Nephron (organoid): ENCODE results near the gene HSDL2.

ENCODE experiments used
- H3K27ac Mint-ChIP-seq, 3 experiments: 2 replicates each; pipeline ENCODE4 v1.8.0; 2020; ENCODE audit warnings: mixed read lengths in 3 of 3, mild to moderate bottlenecking in 2 of 3, moderate library complexity in 1 of 3
- H3K27me3 Mint-ChIP-seq: 2 replicates; pipeline ENCODE4 v1.8.0; 2021; ENCODE audit warnings: low read depth, mild to moderate bottlenecking, moderate library complexity, mixed read lengths
- H3K36me3 Mint-ChIP-seq: 2 replicates; pipeline ENCODE4 v1.8.0; 2020; ENCODE audit warnings: low read depth, mixed read lengths
- H3K4me1 Mint-ChIP-seq: 2 replicates; pipeline ENCODE4 v1.8.0; 2020; ENCODE audit warnings: mixed read lengths
- H3K4me3 Mint-ChIP-seq, 3 experiments: 2 replicates each; pipeline ENCODE4 v1.8.0; 2020; ENCODE audit warnings: mild to moderate bottlenecking in 3 of 3, mixed read lengths in 3 of 3, moderate library complexity in 2 of 3
- H3K9me3 Mint-ChIP-seq: 2 replicates; pipeline ENCODE4 v1.8.0; 2020; ENCODE audit warnings: mixed read lengths
- CTCF ChIP-seq, 3 experiments: fragments of 200-600 bp; sonication (generic); IDR thresholded peaks; one replicate each; pipeline ENCODE4 v1.5.0; 2021; ENCODE audit warnings: antibody characterized with exemption in 3 of 3; ENCODE audit not compliant: unreplicated experiment in 3 of 3

HSDL2 gene

DNA sequence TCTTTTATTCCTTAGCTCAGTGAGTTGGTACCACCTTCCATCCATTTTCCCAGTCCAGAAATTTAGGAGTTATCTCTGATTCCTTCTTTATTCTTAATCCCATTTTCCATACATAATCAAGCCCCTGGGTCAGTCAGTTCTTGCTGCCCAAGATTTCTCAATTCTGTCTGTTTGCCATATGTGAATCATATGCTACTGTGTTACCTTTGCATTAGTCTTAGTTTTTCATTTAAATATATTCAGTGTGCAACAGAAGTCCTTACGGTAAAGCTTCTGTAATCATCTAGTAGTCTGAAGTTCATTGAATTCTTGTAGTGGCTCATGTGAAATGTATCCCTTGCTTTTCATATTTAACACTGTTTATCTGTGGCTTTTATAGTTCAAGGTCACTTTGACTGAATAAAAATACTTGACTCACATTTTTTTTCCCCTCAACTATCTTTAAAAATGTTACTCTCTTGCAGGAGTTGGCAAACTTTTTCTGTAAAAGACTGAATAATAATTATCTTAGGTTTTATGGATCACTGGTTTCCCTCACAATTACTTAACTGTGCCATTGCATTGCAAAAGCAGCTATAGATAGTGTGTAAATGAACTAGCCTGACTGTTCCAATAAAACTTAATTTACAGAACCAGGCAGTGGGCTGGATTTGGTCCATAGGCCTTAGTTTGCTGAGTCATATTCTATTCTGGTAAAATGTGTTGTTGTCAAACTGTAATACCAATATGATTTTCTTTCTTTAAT lies 113.7 kb downstream of the HSDL2 start:
- H3K27me3 Mint-ChIP-seq = no peaks in the 10 kb centered on the region
- no peak for TF ChIP-seq CTCF (IDR thresholded peaks at IDR 0.05; ENCODE audit: unreplicated experiment in 3 of 3)
- peaks cover 46% of the 10 kb centered on the region for H3K9me3 Mint-ChIP-seq
- H3K27ac Mint-ChIP-seq = peak overlapping the region; percentile 25 to 95 (median 48)
- H3K4me1 Mint-ChIP-seq = peaks cover 18% of the 10 kb centered on the region
- peaks cover 74% of the 10 kb centered on the region for H3K36me3 Mint-ChIP-seq
- H3K4me3 Mint-ChIP-seq = peak overlapping the region in 1 of 3 experiments; percentile 30

- Mint-ChIP-seq H3K4me1 (peaks cover 12% of the 10 kb centered on the region), H3K36me3 (peaks cover 80% of the 10 kb centered on the region), H3K27me3 (no peaks in the 10 kb centered on the region), H3K9me3 (peaks cover 50% of the 10 kb centered on the region), H3K27ac (peak overlapping the region in 1 of 3 experiments; percentile 95), H3K4me3 (no peak overlapping the region)
- TF ChIP-seq CTCF (IDR thresholded peaks at IDR 0.05; ENCODE audit: unreplicated experiment in 3 of 3) = no peak
Observed at GRCh38 chr9:112494153-112494552, 114.2 kb downstream of the HSDL2 start.

DNA sequence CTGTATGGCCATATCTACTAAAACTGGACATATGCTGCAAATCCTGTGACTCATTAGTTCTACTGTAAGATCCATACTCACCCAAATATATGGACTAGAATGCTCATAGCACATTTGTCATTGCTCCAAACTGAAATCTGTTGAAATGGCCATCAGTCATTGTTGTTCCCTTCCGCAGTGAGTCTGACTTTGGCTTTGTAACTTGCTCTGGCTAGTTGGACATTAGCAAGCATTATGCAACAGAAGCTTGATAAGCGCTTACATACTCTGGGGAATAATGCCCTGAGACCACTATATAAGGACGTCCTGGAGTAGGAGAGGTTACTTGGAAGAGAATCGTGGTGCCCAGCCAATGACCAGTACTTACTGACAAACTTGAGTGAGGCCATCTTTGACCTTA lies 115.7 kb downstream of the HSDL2 start:
- Mint-ChIP-seq H3K36me3 (peaks cover 79% of the 10 kb centered on the region), H3K9me3 (peaks cover 50% of the 10 kb centered on the region), H3K4me3 (no peak overlapping the region), H3K4me1 (peaks cover under 1% of the 10 kb centered on the region), H3K27ac (no peak overlapping the region), H3K27me3 (no peaks in the 10 kb centered on the region)
- TF ChIP-seq CTCF (IDR thresholded peaks at IDR 0.05; ENCODE audit: unreplicated experiment in 3 of 3) = no peak

- no peak for TF ChIP-seq CTCF (IDR thresholded peaks at IDR 0.05; ENCODE audit: unreplicated experiment in 3 of 3)
- no peaks in the 10 kb centered on the region for H3K27me3 Mint-ChIP-seq
- H3K27ac Mint-ChIP-seq = no peak overlapping the region
- peaks cover 80% of the 10 kb centered on the region for H3K36me3 Mint-ChIP-seq
- H3K4me3 Mint-ChIP-seq = no peak overlapping the region
- H3K9me3 Mint-ChIP-seq = peaks cover 50% of the 10 kb centered on the region
- H3K4me1 Mint-ChIP-seq = no peaks in the 10 kb centered on the region
Observed at GRCh38 chr9:112496074-112496722, 116.3 kb downstream of the HSDL2 start.

GRCh38 chr9:112500842-112501241 lies 120.9 kb downstream of the HSDL2 start:
- TF ChIP-seq CTCF (IDR thresholded peaks at IDR 0.05; ENCODE audit: unreplicated experiment in 3 of 3) = no peak
- H3K9me3 Mint-ChIP-seq = peaks cover 18% of the 10 kb centered on the region
- no peak overlapping the region for H3K4me3 Mint-ChIP-seq
- H3K4me1 Mint-ChIP-seq = no peaks in the 10 kb centered on the region
- peaks cover 59% of the 10 kb centered on the region for H3K36me3 Mint-ChIP-seq
- no peak overlapping the region for H3K27ac Mint-ChIP-seq
- H3K27me3 Mint-ChIP-seq = no peaks in the 10 kb centered on the region
